HL-60 (cell line): ENCODE measurements around the gene TMEM94.

Experiments used
- DNase-seq, 2 experiments: peaks; one replicate each; pipeline ENCODE4 v3.0.0-alpha.2; 2010 to 2020; ENCODE audit warnings: low read depth in 1 of 2, low spot score in 1 of 2
- H3K27ac ChIP-seq: fragments of 250-450 bp; sonication (Bioruptor Pico); replicated peaks from 2 replicates; pipeline ENCODE4 v1.5.1; 2020; ENCODE audit warnings: mild to moderate bottlenecking, moderate library complexity
- H3K27me3 ChIP-seq: fragments of 250-450 bp; sonication (Bioruptor Pico); 2 replicates; pipeline ENCODE4 v1.5.1; 2021; ENCODE audit warnings: mild to moderate bottlenecking, moderate library complexity; ENCODE audit not compliant: insufficient read depth, poor library complexity, severe bottlenecking
- H3K4me3 ChIP-seq: replicated peaks from 2 replicates; pipeline ENCODE4 v1.5.1; 2011; ENCODE audit warnings: mild to moderate bottlenecking, control low read depth, low read length; ENCODE audit not compliant: insufficient read depth
- GABPA ChIP-seq: IDR thresholded peaks from 2 replicates; pipeline ENCODE4 v1.6.1; 2012; ENCODE audit warnings: low read depth
- POLR2AphosphoS5 ChIP-seq: IDR thresholded peaks from 2 replicates; pipeline ENCODE4 v1.6.1; 2012; ENCODE audit warnings: low read depth
- SPI1 ChIP-seq: IDR thresholded peaks from 2 replicates; pipeline ENCODE4 v1.6.1; 2012; ENCODE audit warnings: low read depth, mild to moderate bottlenecking, borderline replicate concordance
- TF ChIP-seq, protein P1 (sequence below): IDR thresholded peaks from 2 replicates; pipeline ENCODE4 v1.6.1; 2012; ENCODE audit warnings: low read depth; ENCODE audit not compliant: insufficient replicate concordance
- TF ChIP-seq, protein P2 (sequence below): IDR thresholded peaks from one replicate; pipeline ENCODE4 v1.5.1; 2011; ENCODE audit warnings: low read length, control low read depth, inconsistent platforms; ENCODE audit not compliant: insufficient read depth

The TMEM94 gene

DNA sequence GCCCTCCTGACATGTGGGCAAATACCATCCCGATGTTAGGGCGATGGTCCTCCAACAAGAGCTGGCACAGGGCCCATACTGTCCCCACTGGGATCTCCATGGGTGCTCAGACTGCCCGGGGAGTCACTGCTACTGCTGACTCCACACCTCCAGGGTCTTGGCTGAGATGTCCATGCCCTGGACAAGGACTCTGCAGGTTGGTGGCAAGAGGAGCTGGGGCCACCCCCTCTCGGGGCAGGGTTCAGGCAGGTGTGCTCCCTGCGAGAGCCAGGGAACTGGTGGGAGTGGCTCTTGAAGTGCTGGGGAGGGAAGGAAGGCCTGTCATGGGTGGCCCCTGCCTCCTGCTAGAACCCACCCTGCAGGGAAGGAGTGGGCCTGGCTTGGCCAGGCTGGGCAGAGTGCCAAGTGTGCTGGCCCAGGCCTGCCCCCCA is 52.5 kb downstream of the TMEM94 start:
- no peak overlapping the region for H3K4me3 ChIP-seq
- no peak overlapping the region for H3K27ac ChIP-seq
- DNase-seq, result no peak
- H3K27me3 ChIP-seq, result no peaks in the 10 kb centered on the region
- no peak for TF ChIP-seq SPI1
- TF ChIP-seq, protein P1, sequence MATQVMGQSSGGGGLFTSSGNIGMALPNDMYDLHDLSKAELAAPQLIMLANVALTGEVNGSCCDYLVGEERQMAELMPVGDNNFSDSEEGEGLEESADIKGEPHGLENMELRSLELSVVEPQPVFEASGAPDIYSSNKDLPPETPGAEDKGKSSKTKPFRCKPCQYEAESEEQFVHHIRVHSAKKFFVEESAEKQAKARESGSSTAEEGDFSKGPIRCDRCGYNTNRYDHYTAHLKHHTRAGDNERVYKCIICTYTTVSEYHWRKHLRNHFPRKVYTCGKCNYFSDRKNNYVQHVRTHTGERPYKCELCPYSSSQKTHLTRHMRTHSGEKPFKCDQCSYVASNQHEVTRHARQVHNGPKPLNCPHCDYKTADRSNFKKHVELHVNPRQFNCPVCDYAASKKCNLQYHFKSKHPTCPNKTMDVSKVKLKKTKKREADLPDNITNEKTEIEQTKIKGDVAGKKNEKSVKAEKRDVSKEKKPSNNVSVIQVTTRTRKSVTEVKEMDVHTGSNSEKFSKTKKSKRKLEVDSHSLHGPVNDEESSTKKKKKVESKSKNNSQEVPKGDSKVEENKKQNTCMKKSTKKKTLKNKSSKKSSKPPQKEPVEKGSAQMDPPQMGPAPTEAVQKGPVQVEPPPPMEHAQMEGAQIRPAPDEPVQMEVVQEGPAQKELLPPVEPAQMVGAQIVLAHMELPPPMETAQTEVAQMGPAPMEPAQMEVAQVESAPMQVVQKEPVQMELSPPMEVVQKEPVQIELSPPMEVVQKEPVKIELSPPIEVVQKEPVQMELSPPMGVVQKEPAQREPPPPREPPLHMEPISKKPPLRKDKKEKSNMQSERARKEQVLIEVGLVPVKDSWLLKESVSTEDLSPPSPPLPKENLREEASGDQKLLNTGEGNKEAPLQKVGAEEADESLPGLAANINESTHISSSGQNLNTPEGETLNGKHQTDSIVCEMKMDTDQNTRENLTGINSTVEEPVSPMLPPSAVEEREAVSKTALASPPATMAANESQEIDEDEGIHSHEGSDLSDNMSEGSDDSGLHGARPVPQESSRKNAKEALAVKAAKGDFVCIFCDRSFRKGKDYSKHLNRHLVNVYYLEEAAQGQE, result no peak
- no peak for TF ChIP-seq POLR2AphosphoS5
- TF ChIP-seq GABPA, result no peak

DNA sequence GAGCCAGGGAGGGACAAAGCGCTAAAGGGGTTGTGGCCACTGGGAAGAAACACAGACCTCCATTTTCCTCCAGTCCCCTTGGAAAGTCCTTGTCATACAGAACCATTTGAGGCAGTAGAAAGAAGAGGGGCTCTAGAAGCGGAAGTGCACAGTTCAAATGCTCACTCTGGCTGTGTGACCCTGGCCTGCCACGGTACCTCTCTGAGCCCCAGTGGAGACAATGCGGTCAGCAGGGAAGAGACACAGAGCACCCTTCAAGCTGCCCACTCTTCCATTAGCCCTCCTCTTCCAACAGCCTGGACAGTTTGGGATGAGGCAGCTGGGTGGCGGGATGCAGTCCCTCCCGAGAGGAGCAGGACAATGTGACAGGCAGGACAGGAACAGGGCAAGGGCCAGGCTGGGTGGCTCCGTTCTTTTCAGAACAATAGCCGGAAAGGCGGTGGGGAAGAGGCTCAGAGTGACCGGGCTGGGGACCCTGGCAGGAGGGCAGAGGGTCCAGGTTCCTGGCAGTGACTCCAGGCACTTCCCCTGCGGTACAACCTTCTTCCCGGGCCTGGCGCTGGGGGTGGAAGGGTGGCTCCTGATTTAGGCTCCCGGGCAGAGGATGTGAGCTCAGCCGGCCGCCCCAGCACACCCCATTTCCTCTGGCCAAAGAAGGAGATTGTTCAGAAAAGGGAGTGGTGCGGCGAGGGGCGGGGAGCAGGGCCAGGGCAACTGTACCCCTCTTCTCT is 53.3 kb downstream of the TMEM94 start:
- H3K27me3 ChIP-seq, result peaks cover 4% of the 10 kb centered on the region
- TF ChIP-seq, protein P2, sequence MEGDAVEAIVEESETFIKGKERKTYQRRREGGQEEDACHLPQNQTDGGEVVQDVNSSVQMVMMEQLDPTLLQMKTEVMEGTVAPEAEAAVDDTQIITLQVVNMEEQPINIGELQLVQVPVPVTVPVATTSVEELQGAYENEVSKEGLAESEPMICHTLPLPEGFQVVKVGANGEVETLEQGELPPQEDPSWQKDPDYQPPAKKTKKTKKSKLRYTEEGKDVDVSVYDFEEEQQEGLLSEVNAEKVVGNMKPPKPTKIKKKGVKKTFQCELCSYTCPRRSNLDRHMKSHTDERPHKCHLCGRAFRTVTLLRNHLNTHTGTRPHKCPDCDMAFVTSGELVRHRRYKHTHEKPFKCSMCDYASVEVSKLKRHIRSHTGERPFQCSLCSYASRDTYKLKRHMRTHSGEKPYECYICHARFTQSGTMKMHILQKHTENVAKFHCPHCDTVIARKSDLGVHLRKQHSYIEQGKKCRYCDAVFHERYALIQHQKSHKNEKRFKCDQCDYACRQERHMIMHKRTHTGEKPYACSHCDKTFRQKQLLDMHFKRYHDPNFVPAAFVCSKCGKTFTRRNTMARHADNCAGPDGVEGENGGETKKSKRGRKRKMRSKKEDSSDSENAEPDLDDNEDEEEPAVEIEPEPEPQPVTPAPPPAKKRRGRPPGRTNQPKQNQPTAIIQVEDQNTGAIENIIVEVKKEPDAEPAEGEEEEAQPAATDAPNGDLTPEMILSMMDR, result no peak
- TF ChIP-seq SPI1 (no peak), GABPA (no peak)
- DNase-seq, result no peak
- H3K4me3 ChIP-seq, result no peak overlapping the region
- no peak overlapping the region for H3K27ac ChIP-seq

DNA sequence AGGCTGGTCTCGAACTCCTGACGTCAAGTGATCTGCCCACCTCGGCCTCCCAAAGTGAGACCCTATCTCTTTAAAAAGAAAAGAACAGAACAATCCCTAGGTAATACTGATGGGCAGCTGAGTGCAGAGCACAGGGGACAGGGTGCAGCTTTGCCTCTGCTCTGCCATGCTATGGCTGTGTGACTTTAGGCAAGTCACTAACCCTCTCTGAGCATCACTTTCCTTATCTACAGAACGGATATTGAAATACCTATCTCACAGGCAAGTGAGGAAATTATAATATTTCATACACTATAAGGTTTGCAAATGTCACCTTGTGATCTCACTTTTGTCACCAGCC is 54.8 kb downstream of the TMEM94 start:
- Histone ChIP-seq H3K27me3 (peaks cover 12% of the 10 kb centered on the region), H3K4me3 (no peak overlapping the region), H3K27ac (no peak overlapping the region)
- TF ChIP-seq, protein P1, result no peak
- no peak for DNase-seq

DNA sequence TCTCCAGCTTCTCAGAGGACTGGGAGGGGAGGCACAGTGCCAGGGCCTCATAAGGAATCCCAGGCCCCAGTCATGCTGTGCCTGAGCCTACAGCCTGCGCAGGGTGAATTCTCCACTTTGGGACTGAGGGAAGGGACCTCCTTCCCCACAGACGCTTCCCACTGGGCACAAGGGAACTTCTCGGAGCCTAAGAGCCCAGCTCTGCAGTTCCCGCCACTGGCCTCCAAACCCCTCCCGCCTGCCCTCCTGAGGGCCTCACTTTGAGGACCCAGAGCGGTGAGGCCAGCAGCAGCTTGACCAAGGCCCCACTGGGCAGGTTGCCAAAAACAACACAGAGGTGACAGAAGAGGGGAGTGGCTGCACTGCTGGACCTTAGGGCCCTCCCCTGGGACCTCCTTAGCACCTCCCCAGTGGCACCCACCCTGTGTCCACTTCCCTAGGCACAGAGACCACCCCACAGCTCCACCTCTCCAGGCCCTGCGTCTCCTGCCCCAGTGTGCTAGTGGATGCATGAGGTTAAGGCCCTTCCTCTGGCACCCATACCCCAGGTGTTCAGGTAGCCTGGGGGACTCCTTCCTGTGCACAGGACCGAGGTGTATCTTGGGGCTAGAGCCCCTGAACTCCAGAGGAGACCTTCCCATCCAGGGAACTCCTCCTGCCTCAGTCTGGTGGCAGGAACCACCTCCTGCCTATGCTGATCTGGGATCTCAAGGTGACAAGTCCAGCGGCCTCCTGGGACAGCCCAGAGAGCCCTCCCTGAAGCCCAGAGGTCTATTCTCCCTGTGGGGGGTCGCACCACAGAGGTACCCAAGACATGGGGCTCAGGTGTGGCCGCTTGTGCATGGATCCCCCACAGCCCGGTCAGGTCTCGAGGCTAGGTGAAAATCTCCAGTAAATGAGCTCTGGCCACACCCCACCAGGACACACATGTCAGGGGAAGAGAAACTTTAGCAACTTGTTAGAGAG is 55.5 kb downstream of the TMEM94 start:
- TF ChIP-seq SPI1 (no peak), POLR2AphosphoS5 (no peak), GABPA (no peak)
- TF ChIP-seq, protein P1, result no peak
- TF ChIP-seq, protein P2, result no peak
- peaks cover 12% of the 10 kb centered on the region for H3K27me3 ChIP-seq
- no peak overlapping the region for H3K4me3 ChIP-seq
- no peak for DNase-seq
- no peak overlapping the region for H3K27ac ChIP-seq
